Measurements from ENCODE around the gene CATSPERE. TPM values are rescaled to one million over a fixed set of nuclear protein-coding genes. Genes with fewer than 3 reads are reported as not detected.

The CATSPERE gene
- total RNA-seq, 4 donors from 2014 or later: 0.25 to 0.98 (median 0.91) TPM; not detected in 1

DNA sequence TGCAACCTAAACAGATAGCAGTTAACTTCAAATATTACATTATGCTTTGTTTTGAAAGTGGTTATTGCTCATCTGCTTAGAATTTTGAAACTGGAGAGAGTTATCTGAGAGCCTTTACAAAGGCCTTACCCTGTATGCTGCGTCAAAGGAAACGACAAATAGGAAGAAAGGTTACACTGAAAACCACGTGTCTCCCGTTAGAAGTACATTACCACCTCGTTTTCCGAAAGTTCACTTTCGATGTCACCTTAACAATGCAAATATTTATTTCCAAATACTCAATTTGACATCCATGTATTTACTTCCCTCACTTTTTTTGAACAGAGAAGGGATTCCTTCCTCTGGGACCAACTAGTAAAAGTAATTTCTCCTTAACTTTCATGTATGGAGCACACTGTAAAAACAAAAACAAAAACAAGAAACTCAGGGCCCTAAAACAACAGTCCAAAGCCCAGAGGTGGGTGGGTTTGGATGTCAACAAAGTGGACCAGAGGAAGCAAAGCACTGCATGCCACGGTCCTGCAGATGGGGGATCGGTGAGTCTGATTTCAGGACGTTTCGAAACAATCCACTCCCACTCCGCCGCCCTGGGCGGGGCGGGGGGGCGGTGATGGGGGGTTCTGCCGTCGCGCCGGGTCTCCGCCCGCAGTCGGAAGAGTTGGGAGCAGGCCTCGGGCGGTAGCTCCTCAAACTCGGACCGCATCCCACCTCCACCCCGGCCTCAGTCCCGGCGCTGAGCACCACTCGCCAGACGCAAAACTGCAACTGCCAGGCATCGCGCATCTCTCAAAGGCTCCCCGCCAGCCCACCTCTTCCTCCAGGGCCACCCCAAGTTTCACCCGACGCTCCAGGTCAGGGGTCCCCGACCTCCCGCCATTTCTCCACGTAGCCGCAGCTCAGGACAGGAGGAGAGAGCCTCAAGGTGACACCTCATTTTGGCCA, 10.2 kb upstream of the CATSPERE start:
- TF ChIP-seq, protein P1, sequence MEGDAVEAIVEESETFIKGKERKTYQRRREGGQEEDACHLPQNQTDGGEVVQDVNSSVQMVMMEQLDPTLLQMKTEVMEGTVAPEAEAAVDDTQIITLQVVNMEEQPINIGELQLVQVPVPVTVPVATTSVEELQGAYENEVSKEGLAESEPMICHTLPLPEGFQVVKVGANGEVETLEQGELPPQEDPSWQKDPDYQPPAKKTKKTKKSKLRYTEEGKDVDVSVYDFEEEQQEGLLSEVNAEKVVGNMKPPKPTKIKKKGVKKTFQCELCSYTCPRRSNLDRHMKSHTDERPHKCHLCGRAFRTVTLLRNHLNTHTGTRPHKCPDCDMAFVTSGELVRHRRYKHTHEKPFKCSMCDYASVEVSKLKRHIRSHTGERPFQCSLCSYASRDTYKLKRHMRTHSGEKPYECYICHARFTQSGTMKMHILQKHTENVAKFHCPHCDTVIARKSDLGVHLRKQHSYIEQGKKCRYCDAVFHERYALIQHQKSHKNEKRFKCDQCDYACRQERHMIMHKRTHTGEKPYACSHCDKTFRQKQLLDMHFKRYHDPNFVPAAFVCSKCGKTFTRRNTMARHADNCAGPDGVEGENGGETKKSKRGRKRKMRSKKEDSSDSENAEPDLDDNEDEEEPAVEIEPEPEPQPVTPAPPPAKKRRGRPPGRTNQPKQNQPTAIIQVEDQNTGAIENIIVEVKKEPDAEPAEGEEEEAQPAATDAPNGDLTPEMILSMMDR (IDR thresholded peaks at IDR 0.05): no peak
- TF ChIP-seq POLR2A (IDR thresholded peaks at IDR 0.05): no peak
- WGBS, 2 donors: 0 to 1% methylated on average over 34 to 41 of the region's 41 CpGs
- intact Hi-C loops (cut with DNase I; ENCODE audit: low total_unique reads): no loop called here
- peak; percentile 53 to 93 for DNase-seq (ENCODE audit: low spot score in 2 of 2)
- peak overlapping the region; percentile 83 for H3K4me3 ChIP-seq (ENCODE audit: low read depth, poor library complexity, severe bottlenecking)

- H3K4me3 ChIP-seq (ENCODE audit: low read depth, poor library complexity, severe bottlenecking): peak within 1 kb of the TSS; percentile 83
- TF ChIP-seq, protein P1 (IDR thresholded peaks at IDR 0.05): no peak
- TF ChIP-seq POLR2A (IDR thresholded peaks at IDR 0.05): peak in 1 of 2 donors; percentile 51
- DNase-seq (ENCODE audit: low spot score in 2 of 2): no peak
- intact Hi-C loops (cut with DNase I; ENCODE audit: low total_unique reads): no loop called here
- WGBS, 2 donors: 0 to 1% methylated on average over 6 to 19 of the region's 45 CpGs
Observed at GRCh38 chr1:244451539-244451950, 9.5 kb upstream of the CATSPERE start, which contains the start of gene ADSS2. ADSS2 (minus strand) TSS chr1:244451909; CDS start chr1:244451817, 92 bp downstream.

DNA sequence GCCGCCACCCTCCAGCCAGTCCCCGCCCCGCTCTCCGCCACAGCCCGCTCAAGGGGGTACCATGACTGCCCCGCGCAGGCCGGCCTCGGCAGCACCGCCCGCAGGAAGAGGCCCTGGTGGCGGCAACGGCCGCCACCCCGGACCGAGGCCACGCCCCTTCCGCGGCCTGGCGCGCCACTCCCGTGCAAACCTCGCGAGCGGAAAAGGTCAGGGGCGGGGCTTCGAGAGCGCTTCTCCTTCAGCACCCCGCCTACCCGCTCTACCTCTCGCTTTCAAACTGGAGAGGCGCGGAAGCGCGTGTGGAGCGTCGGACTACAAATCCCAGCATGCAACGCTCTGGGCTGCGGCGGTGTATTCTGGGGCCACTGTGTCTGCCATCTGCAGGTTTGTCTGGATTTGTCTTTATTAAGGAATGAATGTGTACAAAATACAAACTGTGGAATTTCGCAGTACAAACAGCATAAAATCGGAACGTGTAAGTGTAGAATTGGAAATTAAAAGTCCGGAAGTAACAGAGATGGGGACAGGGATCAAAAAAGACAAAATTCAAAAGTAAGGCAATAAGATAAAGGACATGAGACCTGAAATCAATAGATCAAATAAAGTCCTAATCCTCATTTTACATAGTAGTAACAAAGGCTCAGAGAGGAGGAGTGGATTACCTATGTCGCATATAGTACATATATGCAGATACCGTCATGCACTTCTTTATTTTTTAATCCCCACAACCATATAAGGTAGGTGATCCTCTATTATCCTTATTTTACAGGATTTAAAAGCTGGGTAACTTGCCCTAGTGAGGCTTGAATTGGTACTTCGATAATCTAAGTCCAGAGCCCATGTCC, 8.9 kb upstream of the CATSPERE start:
- intact Hi-C loops (cut with DNase I; ENCODE audit: low total_unique reads): no loop called here
- peak; percentile 99 to 100 for DNase-seq (ENCODE audit: low spot score in 2 of 2)
- 11% methylated on average over 26 to 28 of the region's 47 CpGs for WGBS, 2 donors
- H3K4me3 ChIP-seq (ENCODE audit: low read depth, poor library complexity, severe bottlenecking): peak overlapping the region; percentile 83
- TF ChIP-seq, protein P1 (IDR thresholded peaks at IDR 0.05): no peak
- TF ChIP-seq POLR2A (IDR thresholded peaks at IDR 0.05): no peak

GRCh38 chr1:244454412-244454811, 6.7 kb upstream of the CATSPERE start:
- 58 to 65% methylated on average over 6 of the region's 6 CpGs for WGBS, 2 donors

GRCh38 chr1:244456586-244456985, 4.5 kb upstream of the CATSPERE start:
- intact Hi-C loops (cut with DNase I; ENCODE audit: low total_unique reads): no loop called here
- H3K4me3 ChIP-seq (ENCODE audit: low read depth, poor library complexity, severe bottlenecking): no peak overlapping the region
- no peak for DNase-seq (ENCODE audit: low spot score in 2 of 2)
- 92 to 97% methylated on average over 1 of the region's 1 CpG for WGBS, 2 donors
- TF ChIP-seq, protein P1 (IDR thresholded peaks at IDR 0.05): no peak
- TF ChIP-seq POLR2A (IDR thresholded peaks at IDR 0.05): no peak

More at GRCh38 chr1:244454412-244454811, 6.7 kb upstream of the CATSPERE start:
- intact Hi-C loops (cut with DNase I; ENCODE audit: low total_unique reads): no loop called here
- no peak for DNase-seq (ENCODE audit: low spot score in 2 of 2)
- TF ChIP-seq, protein P1 (IDR thresholded peaks at IDR 0.05): no peak
- no peak overlapping the region for H3K4me3 ChIP-seq (ENCODE audit: low read depth, poor library complexity, severe bottlenecking)
